Muscle layer of colon (tissue), 2 donors: ENCODE measurements around the gene FLG2.

Experiments
- H3K27ac ChIP-seq: one replicate; pipeline ENCODE4 v1.7.0; 2013; ENCODE audit warnings: low read depth, mild to moderate bottlenecking, low read length, moderate library complexity
- H3K27me3 ChIP-seq, 2 donors: one replicate each; pipeline ENCODE4 v1.7.0; 2013; ENCODE audit warnings: low read length in 2 of 2, mild to moderate bottlenecking in 2 of 2; ENCODE audit not compliant: insufficient read depth in 2 of 2, control insufficient read depth in 1 of 2
- H3K36me3 ChIP-seq: one replicate; pipeline ENCODE4 v1.7.0; 2013; ENCODE audit warnings: mild to moderate bottlenecking, low read length; ENCODE audit not compliant: insufficient read depth
- H3K4me1 ChIP-seq: one replicate; pipeline ENCODE4 v1.7.0; 2013; ENCODE audit warnings: mild to moderate bottlenecking, low read length; ENCODE audit not compliant: insufficient read depth
- H3K4me3 ChIP-seq, 2 donors: one replicate each; pipeline ENCODE4 v1.7.0; 2013; ENCODE audit warnings: low read length in 2 of 2, low read depth in 1 of 2, mild to moderate bottlenecking in 1 of 2, moderate library complexity in 1 of 2
- H3K9ac ChIP-seq: one replicate; pipeline ENCODE4 v1.7.0; 2013; ENCODE audit warnings: low read length
- H3K9me3 ChIP-seq: one replicate; pipeline ENCODE4 v1.7.0; 2013; ENCODE audit warnings: mild to moderate bottlenecking, low read length
- donor health status: abdominal sarcoma.
- donor health status: Adenocarcinoma of cecum.

FLG2 gene

DNA sequence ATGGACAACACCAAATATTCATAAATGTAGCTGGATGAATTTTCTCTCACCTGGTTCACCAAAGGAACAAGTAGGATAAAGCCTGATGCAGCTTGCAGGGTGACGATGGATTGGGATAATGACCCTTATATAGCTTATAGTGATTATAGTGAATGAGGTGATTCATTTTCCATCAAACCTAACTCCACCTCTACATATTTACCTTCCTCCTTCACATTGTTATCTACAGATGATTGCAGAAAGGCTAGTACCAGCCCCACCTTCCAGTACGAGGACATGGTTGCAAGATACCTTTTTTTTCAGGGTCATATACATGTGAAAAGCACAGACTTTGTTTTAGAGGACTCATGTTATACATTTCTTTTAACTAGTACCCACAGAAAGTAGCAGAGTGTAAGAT lies at the start of gene FLG2:
TSS of gene FLG2 (minus strand) at position 101 of the 400 bp plus-strand sequence. CDS start 1,122 bp downstream, outside the sequence.
- Histone ChIP-seq H3K4me3 (no peak within 1 kb of the TSS), H3K4me1 (no peaks in the 10 kb centered on the region), H3K9ac (no peak within 1 kb of the TSS), H3K36me3 (no peaks in the 10 kb centered on the region), H3K27ac (no peak within 1 kb of the TSS), H3K27me3 (no peaks in the 10 kb centered on the region), H3K9me3 (no peaks in the 10 kb centered on the region)

DNA sequence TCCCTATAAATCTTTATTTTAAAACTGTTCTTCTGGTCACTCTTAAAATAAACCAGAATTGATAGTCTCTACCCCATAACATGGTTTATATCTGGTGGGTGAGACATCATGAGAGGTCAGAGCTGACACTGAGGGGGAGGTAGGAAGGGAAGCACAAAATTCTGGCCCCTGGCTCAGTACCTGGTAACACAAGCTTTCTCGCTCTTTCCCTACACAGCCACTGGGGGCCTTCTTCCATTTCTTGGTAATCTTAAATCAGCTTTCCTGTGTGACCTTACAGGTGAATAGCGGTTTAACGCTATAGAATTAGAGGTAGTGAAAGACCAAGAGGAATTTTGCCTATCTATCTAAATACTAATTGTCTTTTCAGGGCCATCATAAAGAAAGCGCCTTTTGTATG lies 48.9 kb upstream of the FLG2 start:
- peaks cover 12% of the 10 kb centered on the region for H3K4me1 ChIP-seq
- no peaks in the 10 kb centered on the region for H3K36me3 ChIP-seq
- H3K4me3 ChIP-seq: no peak overlapping the region
- H3K9ac ChIP-seq: no peak overlapping the region
- no peak overlapping the region for H3K27ac ChIP-seq
- H3K9me3 ChIP-seq: no peaks in the 10 kb centered on the region
- no peaks in the 10 kb centered on the region for H3K27me3 ChIP-seq

DNA sequence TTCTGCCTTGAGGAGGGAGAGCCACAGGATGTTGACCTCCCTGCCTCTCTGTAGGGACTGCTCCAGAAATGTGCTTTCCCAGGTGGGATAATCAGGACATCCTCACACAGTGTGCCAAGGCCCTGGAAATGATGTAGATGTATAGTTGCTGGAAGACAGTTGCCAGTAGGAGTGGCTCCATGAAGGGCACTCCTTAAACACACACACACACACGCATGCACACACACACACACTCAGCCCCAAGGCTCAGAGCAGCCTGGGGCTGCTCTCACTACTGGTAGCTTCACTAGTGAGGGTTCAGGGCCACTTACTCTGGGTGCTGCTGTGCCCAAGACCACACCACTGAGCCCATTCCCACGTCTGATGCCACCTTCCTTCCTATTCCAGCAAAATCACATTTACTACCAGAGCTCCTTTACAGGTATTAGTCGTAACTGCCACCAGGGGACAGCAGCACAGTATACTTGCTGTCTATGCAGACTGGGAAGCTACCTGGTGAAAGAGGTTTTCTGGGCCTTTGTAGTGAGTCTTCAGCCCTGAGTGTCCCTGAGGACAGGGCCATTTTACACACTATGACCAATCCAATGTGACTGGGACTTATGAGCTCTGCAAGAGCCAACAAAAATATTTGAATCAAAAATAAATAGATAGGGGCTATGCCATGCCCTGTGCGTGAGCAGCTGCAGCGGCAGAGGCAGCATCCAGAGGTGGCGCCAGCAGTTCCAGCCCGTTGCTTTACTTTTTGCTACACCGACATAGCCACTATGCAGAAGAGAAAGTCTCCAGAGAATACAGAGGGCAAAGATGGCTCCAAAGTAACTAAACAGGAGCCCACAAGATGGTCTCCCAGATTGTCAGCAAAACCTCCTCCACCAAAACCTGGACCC lies 39.2 kb upstream of the FLG2 start:
- H3K9ac ChIP-seq: no peak overlapping the region
- H3K4me1 ChIP-seq: no peaks in the 10 kb centered on the region
- no peaks in the 10 kb centered on the region for H3K9me3 ChIP-seq
- H3K4me3 ChIP-seq: no peak overlapping the region
- no peaks in the 10 kb centered on the region for H3K36me3 ChIP-seq
- H3K27ac ChIP-seq: no peak overlapping the region
- no peaks in the 10 kb centered on the region for H3K27me3 ChIP-seq

DNA sequence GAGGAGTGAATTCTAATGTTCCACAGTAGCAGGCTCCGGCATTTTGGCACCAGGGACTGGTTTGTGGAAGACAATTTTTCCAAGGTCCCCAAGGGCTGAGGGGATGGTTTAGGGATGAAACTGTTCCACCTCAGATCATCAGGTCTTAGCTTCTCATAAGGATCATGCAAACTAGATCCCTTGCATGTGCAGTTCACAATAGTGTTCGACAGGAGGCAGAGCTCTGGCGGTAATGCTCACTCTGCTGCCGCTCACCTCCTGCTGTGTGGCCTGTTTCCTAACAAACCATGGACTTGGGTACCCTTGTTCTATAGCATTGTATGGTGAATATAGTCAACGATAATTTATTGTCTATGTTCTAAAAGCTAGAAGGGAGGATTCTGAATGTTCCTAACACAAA lies 37.7 kb upstream of the FLG2 start:
- Histone ChIP-seq H3K27me3 (no peaks in the 10 kb centered on the region), H3K4me1 (no peaks in the 10 kb centered on the region), H3K9ac (no peak overlapping the region), H3K4me3 (no peak overlapping the region), H3K9me3 (no peaks in the 10 kb centered on the region), H3K27ac (no peak overlapping the region), H3K36me3 (no peaks in the 10 kb centered on the region)

DNA sequence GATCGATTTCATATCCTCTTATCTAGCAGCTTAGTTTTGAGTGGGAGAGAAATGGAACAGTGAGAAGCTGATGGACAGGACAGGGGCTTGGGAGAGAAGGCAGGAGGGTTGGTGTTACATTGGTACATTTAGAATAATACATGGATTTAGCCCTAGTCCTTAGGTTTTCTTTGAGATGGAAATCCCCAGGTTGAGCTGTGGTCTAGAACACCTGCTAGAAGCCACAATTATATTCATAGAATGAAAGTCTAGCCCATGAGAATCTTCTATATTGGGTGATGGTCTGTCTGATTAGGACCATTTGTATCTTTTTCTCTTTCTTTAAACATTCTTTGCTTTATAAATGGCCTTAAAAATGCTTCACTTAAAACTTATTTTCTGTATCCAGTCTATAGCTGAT lies 34.3 kb upstream of the FLG2 start:
- Histone ChIP-seq H3K9ac (no peak overlapping the region), H3K27ac (no peak overlapping the region), H3K27me3 (no peaks in the 10 kb centered on the region), H3K4me3 (no peak overlapping the region), H3K9me3 (no peaks in the 10 kb centered on the region), H3K36me3 (no peaks in the 10 kb centered on the region), H3K4me1 (no peaks in the 10 kb centered on the region)

DNA sequence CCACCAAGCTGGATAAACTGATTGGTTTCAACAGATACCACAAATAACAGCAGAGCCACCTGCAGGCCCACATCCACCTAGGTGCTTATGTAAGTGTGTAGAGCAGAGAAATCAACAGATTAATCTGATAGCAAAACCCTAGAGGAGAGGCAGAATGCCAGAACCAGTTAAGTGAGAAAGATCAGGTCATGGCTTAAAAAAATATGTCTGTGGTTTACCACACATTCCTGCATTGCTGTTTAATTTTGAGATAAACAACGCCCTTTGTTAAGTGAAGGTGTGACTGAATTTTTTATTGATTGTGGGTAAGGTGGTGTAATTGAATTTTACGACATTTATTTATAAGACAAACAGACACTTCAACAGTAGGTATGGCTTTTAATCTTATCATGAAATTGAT lies 33.1 kb upstream of the FLG2 start:
- no peak overlapping the region for H3K4me3 ChIP-seq
- H3K4me1 ChIP-seq: no peaks in the 10 kb centered on the region
- H3K9me3 ChIP-seq: no peaks in the 10 kb centered on the region
- no peaks in the 10 kb centered on the region for H3K36me3 ChIP-seq
- no peaks in the 10 kb centered on the region for H3K27me3 ChIP-seq
- no peak overlapping the region for H3K27ac ChIP-seq
- no peak overlapping the region for H3K9ac ChIP-seq

DNA sequence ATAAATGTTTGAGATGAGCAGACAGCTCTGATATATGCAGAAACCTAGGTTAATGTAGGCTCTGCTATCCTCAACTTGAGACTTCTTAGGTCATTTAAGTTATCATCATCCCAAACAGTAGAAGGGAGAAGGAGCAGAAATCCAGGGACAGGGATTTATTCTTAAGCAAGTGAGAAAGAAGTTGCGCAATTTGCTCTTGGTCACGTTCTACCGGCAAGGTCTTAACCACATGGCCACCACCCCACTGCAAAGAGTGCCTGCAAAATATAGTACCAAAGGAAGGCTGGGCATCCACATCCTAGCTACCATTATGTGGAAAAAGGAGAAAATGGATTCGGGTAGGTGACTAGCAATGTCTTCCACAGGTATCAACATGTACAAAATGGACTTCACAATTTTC lies 29.1 kb upstream of the FLG2 start:
- Histone ChIP-seq H3K36me3 (no peaks in the 10 kb centered on the region), H3K4me3 (no peak overlapping the region)

DNA sequence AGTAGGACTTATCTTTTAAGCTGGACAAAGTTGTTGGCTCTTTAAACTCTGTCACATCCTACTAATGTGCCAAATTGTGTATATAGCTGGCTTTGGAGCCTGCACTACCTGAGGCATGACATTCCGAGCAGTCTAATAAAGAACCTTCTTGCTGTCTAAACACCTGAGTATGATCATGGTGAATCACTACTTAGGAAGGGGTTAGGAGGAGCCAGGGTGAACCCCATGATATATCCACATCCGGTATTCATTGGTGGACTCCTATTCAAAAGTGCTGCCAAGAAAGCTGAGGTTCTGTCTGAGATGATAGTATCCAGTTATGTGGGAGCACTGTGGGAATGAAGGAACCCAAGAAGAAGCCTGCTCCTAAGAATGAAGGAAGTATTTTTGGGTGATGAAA lies 27.1 kb upstream of the FLG2 start:
- no peaks in the 10 kb centered on the region for H3K4me1 ChIP-seq
- no peaks in the 10 kb centered on the region for H3K36me3 ChIP-seq
- no peak overlapping the region for H3K4me3 ChIP-seq

More for the DNA sequence above, 29.1 kb upstream of the FLG2 start:
- Histone ChIP-seq H3K27ac (no peak overlapping the region), H3K9me3 (no peaks in the 10 kb centered on the region), H3K4me1 (no peaks in the 10 kb centered on the region), H3K27me3 (no peaks in the 10 kb centered on the region), H3K9ac (no peak overlapping the region)

DNA sequence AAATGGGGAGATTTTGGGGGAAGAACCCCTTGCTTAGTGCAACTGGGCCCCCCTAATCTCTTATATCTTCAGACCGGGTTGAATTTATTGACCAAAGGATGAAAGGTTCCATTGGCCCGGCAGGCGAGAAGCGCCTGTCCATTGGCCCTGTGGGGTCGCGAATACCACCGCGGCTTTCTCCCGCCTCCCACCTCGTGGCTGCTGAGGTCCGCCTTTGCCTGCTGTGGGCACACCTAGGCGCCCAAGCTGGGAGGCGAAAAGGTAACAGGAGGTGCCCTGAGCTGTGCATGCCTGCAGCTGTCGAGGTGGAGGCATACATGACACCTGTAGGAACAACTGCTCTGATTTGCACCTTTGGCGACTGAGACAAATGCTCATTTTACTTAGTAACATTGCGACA lies 21.1 kb upstream of the FLG2 start:
- H3K36me3 ChIP-seq: no peaks in the 10 kb centered on the region
- no peak overlapping the region for H3K27ac ChIP-seq
- no peak overlapping the region for H3K4me3 ChIP-seq
- no peaks in the 10 kb centered on the region for H3K27me3 ChIP-seq
- no peaks in the 10 kb centered on the region for H3K4me1 ChIP-seq
- no peak overlapping the region for H3K9ac ChIP-seq
- no peaks in the 10 kb centered on the region for H3K9me3 ChIP-seq

More for the DNA sequence above, 27.1 kb upstream of the FLG2 start:
- no peaks in the 10 kb centered on the region for H3K27me3 ChIP-seq
- H3K27ac ChIP-seq: no peak overlapping the region
- H3K9me3 ChIP-seq: no peaks in the 10 kb centered on the region
- H3K9ac ChIP-seq: no peak overlapping the region

DNA sequence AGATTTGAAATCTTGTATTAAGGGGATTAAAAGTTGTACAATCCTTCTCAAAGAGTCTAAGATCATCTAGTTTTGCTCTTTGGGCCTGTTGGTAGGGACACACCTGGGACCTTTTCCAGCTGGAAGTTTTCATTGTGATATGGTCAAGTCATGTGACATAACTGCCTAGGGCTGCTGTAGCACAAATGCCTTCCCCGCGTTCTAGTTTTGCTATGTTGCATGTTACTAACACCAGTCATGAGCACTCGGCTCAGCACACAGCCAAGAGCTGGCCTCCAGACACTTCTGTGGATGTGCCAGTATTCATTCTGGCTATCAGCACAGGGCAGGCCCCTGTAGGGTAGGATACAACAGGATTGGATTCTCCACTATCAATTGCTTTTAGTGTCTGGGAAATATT lies 14.6 kb upstream of the FLG2 start:
- Histone ChIP-seq H3K27ac (no peak overlapping the region), H3K27me3 (no peaks in the 10 kb centered on the region), H3K9me3 (no peaks in the 10 kb centered on the region), H3K4me1 (no peaks in the 10 kb centered on the region), H3K36me3 (no peaks in the 10 kb centered on the region), H3K9ac (no peak overlapping the region), H3K4me3 (no peak overlapping the region)

DNA sequence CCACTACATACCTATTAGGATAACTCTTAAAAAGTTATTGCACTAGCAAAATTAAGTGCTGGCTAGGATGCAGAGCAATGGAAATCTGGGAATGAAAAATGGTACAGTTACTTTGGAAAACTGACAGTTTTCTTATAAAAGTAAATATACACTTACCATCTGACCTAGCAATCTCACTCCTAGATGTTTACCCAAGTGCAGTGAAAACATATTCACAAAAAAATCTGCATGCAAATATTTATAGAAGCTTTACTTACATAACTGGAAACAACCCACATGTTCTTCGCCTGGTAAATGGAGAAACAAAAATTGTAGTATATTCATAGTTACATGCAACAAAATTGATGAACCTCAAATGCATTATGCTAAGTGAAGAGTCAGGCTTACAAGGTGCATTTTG lies 12.9 kb upstream of the FLG2 start:
- H3K36me3 ChIP-seq: no peaks in the 10 kb centered on the region
- H3K4me1 ChIP-seq: no peaks in the 10 kb centered on the region
- H3K27ac ChIP-seq: no peak overlapping the region
- H3K9me3 ChIP-seq: no peaks in the 10 kb centered on the region
- no peak overlapping the region for H3K4me3 ChIP-seq
- no peak overlapping the region for H3K9ac ChIP-seq
- H3K27me3 ChIP-seq: no peaks in the 10 kb centered on the region

DNA sequence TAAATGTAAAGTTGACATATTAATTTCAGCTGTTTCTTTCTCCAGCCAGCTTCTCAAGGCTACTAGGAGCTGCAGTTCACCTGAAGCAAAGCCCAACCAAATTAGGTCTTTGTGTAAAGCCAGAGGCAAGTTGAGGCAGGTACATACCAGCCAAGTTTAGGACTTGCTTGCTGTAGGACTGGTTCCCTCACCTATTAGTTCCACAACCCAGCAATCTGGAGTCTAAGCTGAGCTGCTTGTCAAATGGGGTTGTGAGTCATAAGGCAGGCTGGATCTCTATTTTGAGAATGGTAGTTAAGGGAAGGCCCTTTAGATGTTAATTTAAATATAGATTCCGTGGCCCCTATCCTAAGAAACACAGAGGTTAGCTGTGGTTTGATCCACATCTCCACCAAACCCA lies 7.6 kb upstream of the FLG2 start:
- Histone ChIP-seq H3K4me3 (no peak overlapping the region), H3K27me3 (no peaks in the 10 kb centered on the region), H3K9ac (no peak overlapping the region), H3K36me3 (no peaks in the 10 kb centered on the region), H3K9me3 (no peaks in the 10 kb centered on the region), H3K4me1 (no peaks in the 10 kb centered on the region), H3K27ac (no peak overlapping the region)
